SK-N-SH treated with all-trans-retinoic acid at 6 μM for 48 hours (cell line): ENCODE results near the gene EGLN1.

Source experiments
- ATAC-seq: fragments of 200-7000 bp; cut with Tn5 transposase; 3 replicates; pipeline ENCODE4 v1.9.1; 2020; ENCODE audit warnings: mild to moderate bottlenecking, moderate library complexity
- ARNTL ChIP-seq: fragments of 450-650 bp; formaldehyde crosslinking; IDR thresholded peaks from 2 replicates; pipeline ENCODE4 v1.5.0; 2020; ENCODE audit warnings: low read depth, mild to moderate bottlenecking, moderate library complexity, borderline replicate concordance
- BACH2 ChIP-seq: fragments of 250-450 bp; sonication (Bioruptor Pico); IDR thresholded peaks from 2 replicates; pipeline ENCODE4 v1.9.0; 2021; ENCODE audit warnings: mild to moderate bottlenecking, borderline replicate concordance
- CSDC2 ChIP-seq: fragments of 250-450 bp; sonication (Bioruptor Pico); IDR thresholded peaks from 2 replicates; pipeline ENCODE4 v1.5.0; 2020; ENCODE audit warnings: mild to moderate bottlenecking, moderate library complexity
- ESRRG ChIP-seq: fragments of 250-450 bp; sonication (Bioruptor Pico); IDR thresholded peaks from 2 replicates; pipeline ENCODE4 v1.6.1; 2021; ENCODE audit warnings: mild to moderate bottlenecking
- ISL1 ChIP-seq: fragments of 250-450 bp; sonication (Bioruptor Pico); IDR thresholded peaks from 2 replicates; pipeline ENCODE4 v2.1.2; 2022; ENCODE audit warnings: mild to moderate bottlenecking, moderate library complexity
- OSR1 ChIP-seq: fragments of 250-450 bp; sonication (Bioruptor Pico); IDR thresholded peaks from 2 replicates; pipeline ENCODE4 v1.8.0; 2022; ENCODE audit warnings: moderate library complexity, mild to moderate bottlenecking, inconsistent platforms
- PPARA ChIP-seq: fragments of 250-450 bp; sonication (Bioruptor Pico); IDR thresholded peaks from 2 replicates; pipeline ENCODE4 v1.5.0; 2020; ENCODE audit warnings: mild to moderate bottlenecking, borderline replicate concordance
- RARB ChIP-seq: fragments of 250-450 bp; sonication (Bioruptor Pico); IDR thresholded peaks from 2 replicates; pipeline ENCODE4 v1.8.0; 2021; ENCODE audit warnings: mild to moderate bottlenecking, moderate library complexity
- SNAI2 ChIP-seq: fragments of 250-450 bp; sonication (Bioruptor Pico); IDR thresholded peaks from 2 replicates; pipeline ENCODE4 v1.5.0; 2020; ENCODE audit warnings: mild to moderate bottlenecking, moderate library complexity
- TCF4 ChIP-seq: fragments of 250-450 bp; sonication (Bioruptor Pico); IDR thresholded peaks from 2 replicates; pipeline ENCODE4 v1.8.0; 2021; ENCODE audit warnings: mild to moderate bottlenecking, moderate library complexity, borderline replicate concordance
- TOX ChIP-seq: fragments of 250-450 bp; sonication (Bioruptor Pico); IDR thresholded peaks from 2 replicates; pipeline ENCODE4 v1.8.0; 2021; ENCODE audit warnings: mild to moderate bottlenecking, moderate library complexity, borderline replicate concordance
- ZC3H10 ChIP-seq: fragments of 250-450 bp; sonication (Bioruptor Pico); IDR thresholded peaks from 2 replicates; pipeline ENCODE4 v1.5.1; 2021; ENCODE audit warnings: mild to moderate bottlenecking, moderate library complexity
- ZFP3 ChIP-seq: fragments of 250-450 bp; sonication (Bioruptor Pico); IDR thresholded peaks from 2 replicates; pipeline ENCODE4 v1.5.0; 2020; ENCODE audit warnings: mild to moderate bottlenecking, moderate library complexity
- ZFP30 ChIP-seq: fragments of 450-650 bp; formaldehyde crosslinking; IDR thresholded peaks from 2 replicates; pipeline ENCODE4 v1.5.0; 2022; ENCODE audit warnings: mild to moderate bottlenecking, moderate library complexity
- ZNF565 ChIP-seq: fragments of 450-650 bp; formaldehyde crosslinking; conservative IDR thresholded peaks from 2 replicates; pipeline ENCODE4 v1.5.0; 2020; ENCODE audit warnings: low read depth, mild to moderate bottlenecking, moderate library complexity
- ZNF70 ChIP-seq: fragments of 450-650 bp; formaldehyde crosslinking; IDR thresholded peaks from 2 replicates; pipeline ENCODE4 v1.5.0; 2020; ENCODE audit warnings: mild to moderate bottlenecking, moderate library complexity
- ZNF8 ChIP-seq: fragments of 450-650 bp; formaldehyde crosslinking; IDR thresholded peaks from 2 replicates; pipeline ENCODE4 v1.5.0; 2020; ENCODE audit warnings: mild to moderate bottlenecking, moderate library complexity
- TF ChIP-seq, protein P1 (sequence below): fragments of 250-450 bp; sonication (Bioruptor Pico); IDR thresholded peaks from 2 replicates; pipeline ENCODE4 v1.5.1; 2021; ENCODE audit warnings: mild to moderate bottlenecking, moderate library complexity
- TF ChIP-seq, protein P2 (sequence below): fragments of 250-450 bp; sonication (Bioruptor Pico); IDR thresholded peaks from 2 replicates; pipeline ENCODE4 v1.5.0; 2020; ENCODE audit warnings: mild to moderate bottlenecking, moderate library complexity

The EGLN1 gene

DNA sequence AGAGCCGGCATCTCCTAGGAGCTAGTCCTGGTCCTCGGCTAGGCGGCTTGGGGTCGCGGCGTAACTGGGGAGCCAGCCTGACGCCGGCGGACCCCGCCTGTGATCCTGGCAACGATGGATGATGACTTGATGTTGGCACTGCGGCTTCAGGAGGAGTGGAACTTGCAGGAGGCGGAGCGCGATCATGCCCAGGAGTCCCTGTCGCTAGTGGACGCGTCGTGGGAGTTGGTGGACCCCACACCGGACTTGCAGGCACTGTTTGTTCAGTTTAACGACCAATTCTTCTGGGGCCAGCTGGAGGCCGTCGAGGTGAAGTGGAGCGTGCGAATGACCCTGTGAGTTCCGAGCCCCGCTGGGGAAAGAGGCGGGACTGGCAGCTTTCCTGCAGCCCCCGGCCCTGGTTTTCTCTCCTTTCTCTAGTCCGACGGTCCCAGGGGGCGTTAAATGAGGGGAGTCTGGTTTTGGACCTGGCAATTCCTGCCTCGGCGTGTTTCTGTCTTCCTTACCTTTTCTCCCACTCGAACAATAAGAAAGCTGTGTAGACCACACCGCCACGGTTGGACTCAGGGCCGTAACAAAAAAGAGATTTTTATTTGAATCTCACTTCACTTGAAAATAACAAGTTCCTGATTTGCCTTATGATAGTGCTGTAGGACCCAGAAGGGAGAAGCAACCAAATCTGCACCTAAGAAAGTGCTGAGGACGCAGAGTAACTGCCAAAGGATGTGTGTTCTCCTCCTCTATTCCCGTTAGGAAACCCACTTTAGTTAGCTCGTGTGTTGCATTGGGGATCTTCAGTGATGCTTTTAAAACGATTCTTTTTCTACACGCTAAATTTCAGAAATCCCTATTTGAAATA is 83.6 kb downstream of the EGLN1 start, which contains the start of gene SPRTN:
SPRTN (plus strand) TSS at position 24 of the 859 bp plus-strand sequence; CDS start at position 115, 91 bp downstream.
- ATAC-seq, result peak; percentile 88

DNA sequence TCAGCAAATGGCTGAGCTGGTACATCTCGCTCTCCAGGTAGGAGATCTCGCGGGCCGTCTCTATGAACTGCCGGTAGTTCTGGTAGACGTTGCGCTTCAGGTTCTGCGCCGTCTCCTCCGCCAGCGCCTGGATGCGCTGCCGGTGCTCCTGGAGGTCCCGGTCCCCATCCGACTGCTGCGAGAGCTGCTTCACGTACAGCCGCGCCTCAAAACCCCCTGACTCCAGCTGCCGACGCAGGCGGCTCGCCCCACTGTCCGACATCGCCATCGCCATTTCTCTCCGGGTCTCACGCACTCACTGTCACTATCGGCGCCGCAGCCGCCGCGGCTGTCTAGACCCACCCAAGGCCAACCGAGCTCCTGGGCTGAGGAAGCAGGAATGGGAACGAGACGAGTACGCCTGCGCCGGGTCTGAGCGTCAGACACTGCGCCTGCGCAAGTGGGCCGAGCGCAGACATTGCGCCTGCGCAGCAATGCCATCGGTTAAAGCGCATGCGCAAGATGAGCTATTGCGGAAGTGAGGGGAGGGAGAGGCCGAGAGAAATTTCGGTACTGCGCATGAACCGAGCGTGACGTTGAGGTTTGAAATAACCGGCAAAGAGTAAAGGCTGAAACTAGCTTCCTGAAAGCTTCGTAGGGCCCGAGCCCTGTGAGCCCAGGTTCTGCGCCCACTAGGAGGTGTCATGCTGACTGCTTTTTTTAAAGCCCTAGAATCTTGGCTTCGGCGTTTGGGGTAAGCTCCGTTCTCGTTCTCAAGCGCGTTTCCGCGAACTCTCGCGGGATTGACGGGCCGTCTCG is 84.4 kb downstream of the EGLN1 start, which contains the start of gene EXOC8:
EXOC8 (minus strand) TSS at position 381 of the 798 bp plus-strand sequence; CDS start at position 274, 107 bp downstream.
- TF ChIP-seq BACH2 (CRISPR knock-in tag), result no peak
- TF ChIP-seq OSR1 (CRISPR knock-in tag), result no peak
- no peak for TF ChIP-seq TOX (CRISPR knock-in tag)
- no peak for TF ChIP-seq ISL1 (CRISPR knock-in tag)
- no peak for TF ChIP-seq ZC3H10 (CRISPR knock-in tag)
- no peak for TF ChIP-seq ARNTL (CRISPR knock-in tag)
- no peak for TF ChIP-seq TCF4
- no peak for TF ChIP-seq PPARA (CRISPR knock-in tag)
- TF ChIP-seq SNAI2 (CRISPR knock-in tag), result no peak
- TF ChIP-seq, protein P1, sequence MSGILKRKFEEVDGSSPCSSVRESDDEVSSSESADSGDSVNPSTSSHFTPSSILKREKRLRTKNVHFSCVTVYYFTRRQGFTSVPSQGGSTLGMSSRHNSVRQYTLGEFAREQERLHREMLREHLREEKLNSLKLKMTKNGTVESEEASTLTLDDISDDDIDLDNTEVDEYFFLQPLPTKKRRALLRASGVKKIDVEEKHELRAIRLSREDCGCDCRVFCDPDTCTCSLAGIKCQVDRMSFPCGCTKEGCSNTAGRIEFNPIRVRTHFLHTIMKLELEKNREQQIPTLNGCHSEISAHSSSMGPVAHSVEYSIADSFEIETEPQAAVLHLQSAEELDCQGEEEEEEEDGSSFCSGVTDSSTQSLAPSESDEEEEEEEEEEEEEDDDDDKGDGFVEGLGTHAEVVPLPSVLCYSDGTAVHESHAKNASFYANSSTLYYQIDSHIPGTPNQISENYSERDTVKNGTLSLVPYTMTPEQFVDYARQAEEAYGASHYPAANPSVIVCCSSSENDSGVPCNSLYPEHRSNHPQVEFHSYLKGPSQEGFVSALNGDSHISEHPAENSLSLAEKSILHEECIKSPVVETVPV (CRISPR knock-in tag), result no peak
- TF ChIP-seq ZNF70 (CRISPR knock-in tag), result no peak
- TF ChIP-seq CSDC2 (CRISPR knock-in tag), result no peak
- no peak for TF ChIP-seq ESRRG (CRISPR knock-in tag)
- no peak for TF ChIP-seq ZFP30 (CRISPR knock-in tag)
- TF ChIP-seq, protein P2, sequence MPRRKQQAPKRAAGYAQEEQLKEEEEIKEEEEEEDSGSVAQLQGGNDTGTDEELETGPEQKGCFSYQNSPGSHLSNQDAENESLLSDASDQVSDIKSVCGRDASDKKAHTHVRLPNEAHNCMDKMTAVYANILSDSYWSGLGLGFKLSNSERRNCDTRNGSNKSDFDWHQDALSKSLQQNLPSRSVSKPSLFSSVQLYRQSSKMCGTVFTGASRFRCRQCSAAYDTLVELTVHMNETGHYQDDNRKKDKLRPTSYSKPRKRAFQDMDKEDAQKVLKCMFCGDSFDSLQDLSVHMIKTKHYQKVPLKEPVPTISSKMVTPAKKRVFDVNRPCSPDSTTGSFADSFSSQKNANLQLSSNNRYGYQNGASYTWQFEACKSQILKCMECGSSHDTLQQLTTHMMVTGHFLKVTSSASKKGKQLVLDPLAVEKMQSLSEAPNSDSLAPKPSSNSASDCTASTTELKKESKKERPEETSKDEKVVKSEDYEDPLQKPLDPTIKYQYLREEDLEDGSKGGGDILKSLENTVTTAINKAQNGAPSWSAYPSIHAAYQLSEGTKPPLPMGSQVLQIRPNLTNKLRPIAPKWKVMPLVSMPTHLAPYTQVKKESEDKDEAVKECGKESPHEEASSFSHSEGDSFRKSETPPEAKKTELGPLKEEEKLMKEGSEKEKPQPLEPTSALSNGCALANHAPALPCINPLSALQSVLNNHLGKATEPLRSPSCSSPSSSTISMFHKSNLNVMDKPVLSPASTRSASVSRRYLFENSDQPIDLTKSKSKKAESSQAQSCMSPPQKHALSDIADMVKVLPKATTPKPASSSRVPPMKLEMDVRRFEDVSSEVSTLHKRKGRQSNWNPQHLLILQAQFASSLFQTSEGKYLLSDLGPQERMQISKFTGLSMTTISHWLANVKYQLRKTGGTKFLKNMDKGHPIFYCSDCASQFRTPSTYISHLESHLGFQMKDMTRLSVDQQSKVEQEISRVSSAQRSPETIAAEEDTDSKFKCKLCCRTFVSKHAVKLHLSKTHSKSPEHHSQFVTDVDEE (CRISPR knock-in tag), result no peak
- TF ChIP-seq RARB (CRISPR knock-in tag), result no peak
- TF ChIP-seq ZFP3, result no peak
- ATAC-seq, result peak; percentile 89

More for the DNA sequence above, 83.6 kb downstream of the EGLN1 start, which contains the start of gene SPRTN:
- TF ChIP-seq SNAI2 (CRISPR knock-in tag) (no peak), TOX (CRISPR knock-in tag) (no peak)

DNA sequence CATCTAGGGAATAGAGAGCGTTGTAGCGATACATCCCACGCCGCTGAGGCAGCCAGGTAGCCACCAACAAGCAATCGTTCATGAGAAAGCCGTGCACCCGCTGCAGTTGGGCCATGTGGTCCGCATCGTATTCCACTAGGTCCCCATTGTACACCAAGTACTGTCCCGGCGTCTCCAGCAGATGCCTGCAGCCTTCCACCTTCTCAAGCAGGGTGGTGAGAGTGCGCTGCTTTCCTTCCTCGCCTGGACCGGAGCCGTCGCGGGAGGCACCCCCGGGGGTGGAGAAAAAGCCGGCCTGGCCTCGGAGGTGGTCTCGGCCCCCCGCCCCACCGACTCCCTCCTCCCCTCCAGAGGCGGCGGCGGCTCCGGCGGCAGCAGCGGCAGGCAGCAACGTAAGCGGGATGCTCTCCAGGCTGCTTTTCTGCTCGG is 85.0 kb downstream of the EGLN1 start:
- TF ChIP-seq ZC3H10 (CRISPR knock-in tag), result no peak
- no peak for TF ChIP-seq ZNF565 (CRISPR knock-in tag)
- no peak for TF ChIP-seq ESRRG (CRISPR knock-in tag)
- no peak for TF ChIP-seq CSDC2 (CRISPR knock-in tag)
- no peak for TF ChIP-seq ISL1 (CRISPR knock-in tag)
- no peak for TF ChIP-seq ARNTL (CRISPR knock-in tag)
- TF ChIP-seq TCF4, result no peak
- no peak for TF ChIP-seq ZNF8 (CRISPR knock-in tag)
- no peak for TF ChIP-seq OSR1 (CRISPR knock-in tag)
- TF ChIP-seq, protein P1 (CRISPR knock-in tag), result no peak
- no peak for TF ChIP-seq ZNF70 (CRISPR knock-in tag)
- no peak for TF ChIP-seq ZFP3
- ATAC-seq, result peak; percentile 22
